Gastrocnemius medialis (tissue), 4 donors: ENCODE data around the gene SHC2. TPM values are rescaled to one million over a fixed set of nuclear protein-coding genes. Genes with fewer than 3 reads are reported as not detected.
"Not testable (repeated sequence)": the region's sequence is repeated elsewhere in the genome, so short reads cannot be mapped to it uniquely, and the experiment has no call there.

Experiments used
- ATAC-seq, 2 donors: fragments of 150-250 bp; one replicate each; pipeline ENCODE4 v1.9.1; 2016
- DNase-seq, 2 donors: peaks; one replicate each; pipeline ENCODE4 v3.0.0-alpha.2; 2019
- H3K27ac ChIP-seq, 4 donors: fragments of 200-600 bp; sonication (generic); 1 replicate in 1 of 4; 2 replicates in 3 of 4; pipeline ENCODE4 v1.5.1; 2016 to 2018; ENCODE audit warnings: mild to moderate bottlenecking in 2 of 4, moderate library complexity in 1 of 4
- H3K27me3 ChIP-seq, 3 donors: fragments of 200-600 bp; sonication (generic) in 2 of 3; 1 replicate in 1 of 3; 2 replicates in 2 of 3; pipeline versions ENCODE4 v1.5.1 to v1.6.0; 2016 to 2019; ENCODE audit warnings: mild to moderate bottlenecking in 1 of 3, moderate library complexity in 1 of 3
- H3K36me3 ChIP-seq, 2 donors: fragments of 200-600 bp; sonication (generic) in 1 of 2; one replicate each; pipeline ENCODE4 v1.5.1; 2017 to 2018
- H3K4me1 ChIP-seq, 2 donors: fragments of 200-600 bp; sonication (generic) in 1 of 2; one replicate each; pipeline ENCODE4 v1.5.1; 2016 to 2017; ENCODE audit warnings: mild to moderate bottlenecking in 2 of 2
- H3K4me3 ChIP-seq, 4 donors: fragments of 200-600 bp; sonication (generic) in 3 of 4; 1 replicate in 1 of 4; 2 replicates in 3 of 4; pipeline ENCODE4 v1.5.1; 2016 to 2019; ENCODE audit warnings: mild to moderate bottlenecking in 2 of 4
- H3K9me3 ChIP-seq, 3 donors: fragments of 200-600 bp; sonication (generic) in 2 of 3; 1 replicate in 1 of 3; 2 replicates in 2 of 3; pipeline ENCODE4 v1.5.1; 2016 to 2019
- POLR2A ChIP-seq, 2 donors: fragments of 450-650 bp; IDR thresholded peaks; one replicate each; pipeline ENCODE4 v1.6.1; 2017; ENCODE audit warnings: antibody characterized with exemption in 2 of 2, mild to moderate bottlenecking in 2 of 2, moderate library complexity in 2 of 2
- in situ Hi-C, 4 donors: fragments of 200-750 bp; cut with MboI; loops; one replicate each; pipeline versions ENCODE4 v1.15.0 to v1.8.0; 2017; ENCODE audit warnings: low sequenced_read_pairs in 4 of 4
- intact Hi-C: fragments of 100-400 bp; cut with DNase I; formaldehyde crosslinking; loops from one replicate; pipeline ENCODE4 v1.15.1; 2023; ENCODE audit warnings: low total_unique reads
- total RNA-seq, 4 donors: library from RNA; depleted of rRNA; stranded (reverse); fragments of >200 nt; gene quantifications; one replicate each; pipeline versions ENCODE4 v1.1.0 to v1.2.3, GENCODE V29; 2016
- TF ChIP-seq, protein P1 (sequence below), 5 experiments: fragments of 450-650 bp in 3 of 5; fragments of 200-600 bp in 2 of 5; sonication (generic) in 2 of 5; IDR thresholded peaks in 4 of 5; conservative IDR thresholded peaks in 1 of 5; 1 replicate in 4 of 5; 2 replicates in 1 of 5; pipeline ENCODE4 v1.5.1; 2016 to 2019; ENCODE audit warnings: antibody characterized with exemption in 5 of 5, mild to moderate bottlenecking in 3 of 5, moderate library complexity in 3 of 5

The SHC2 gene
- total RNA-seq, 4 donors from 2014 or later: 2.1 to 6.2 (median 4.5) TPM

DNA sequence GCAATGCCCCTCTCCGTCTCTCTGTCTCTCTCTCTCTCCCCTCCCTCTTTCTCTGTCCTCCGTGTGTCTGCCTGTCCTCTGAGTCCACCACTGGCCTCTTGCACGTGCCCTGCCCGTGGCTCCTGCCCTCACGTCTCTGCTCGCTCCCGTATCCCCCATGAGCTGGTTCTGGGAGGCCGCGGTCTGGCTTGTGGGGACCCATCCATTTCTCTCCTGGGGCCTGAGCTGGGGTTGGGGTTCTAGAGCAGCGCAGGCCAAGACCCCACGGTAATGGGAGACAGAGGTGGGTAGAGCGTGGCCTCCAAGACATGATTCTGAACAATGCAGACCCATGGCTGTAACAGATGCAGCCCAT lies 70.9 kb downstream of the SHC2 start:
- Histone ChIP-seq H3K36me3 (no peaks in the 10 kb centered on the region), H3K27me3 (peaks cover 0 to 13% (median 11%) of the 10 kb centered on the region in 3 donors), H3K4me1 (no peaks in the 10 kb centered on the region), H3K27ac (no peak overlapping the region), H3K4me3 (no peak overlapping the region), H3K9me3 (no peaks in the 10 kb centered on the region)
- ATAC-seq (no peak), DNase-seq (no peak)
- intact Hi-C loops (no loop called here), in situ Hi-C loops (no loop called here)
- TF ChIP-seq POLR2A (IDR thresholded peaks at IDR 0.05): no peak
- TF ChIP-seq, protein P1, sequence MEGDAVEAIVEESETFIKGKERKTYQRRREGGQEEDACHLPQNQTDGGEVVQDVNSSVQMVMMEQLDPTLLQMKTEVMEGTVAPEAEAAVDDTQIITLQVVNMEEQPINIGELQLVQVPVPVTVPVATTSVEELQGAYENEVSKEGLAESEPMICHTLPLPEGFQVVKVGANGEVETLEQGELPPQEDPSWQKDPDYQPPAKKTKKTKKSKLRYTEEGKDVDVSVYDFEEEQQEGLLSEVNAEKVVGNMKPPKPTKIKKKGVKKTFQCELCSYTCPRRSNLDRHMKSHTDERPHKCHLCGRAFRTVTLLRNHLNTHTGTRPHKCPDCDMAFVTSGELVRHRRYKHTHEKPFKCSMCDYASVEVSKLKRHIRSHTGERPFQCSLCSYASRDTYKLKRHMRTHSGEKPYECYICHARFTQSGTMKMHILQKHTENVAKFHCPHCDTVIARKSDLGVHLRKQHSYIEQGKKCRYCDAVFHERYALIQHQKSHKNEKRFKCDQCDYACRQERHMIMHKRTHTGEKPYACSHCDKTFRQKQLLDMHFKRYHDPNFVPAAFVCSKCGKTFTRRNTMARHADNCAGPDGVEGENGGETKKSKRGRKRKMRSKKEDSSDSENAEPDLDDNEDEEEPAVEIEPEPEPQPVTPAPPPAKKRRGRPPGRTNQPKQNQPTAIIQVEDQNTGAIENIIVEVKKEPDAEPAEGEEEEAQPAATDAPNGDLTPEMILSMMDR (IDR thresholded peaks at IDR 0.05 in 4 of 5, conservative IDR thresholded peaks at IDR 0.05 in 1 of 5): no peak

DNA sequence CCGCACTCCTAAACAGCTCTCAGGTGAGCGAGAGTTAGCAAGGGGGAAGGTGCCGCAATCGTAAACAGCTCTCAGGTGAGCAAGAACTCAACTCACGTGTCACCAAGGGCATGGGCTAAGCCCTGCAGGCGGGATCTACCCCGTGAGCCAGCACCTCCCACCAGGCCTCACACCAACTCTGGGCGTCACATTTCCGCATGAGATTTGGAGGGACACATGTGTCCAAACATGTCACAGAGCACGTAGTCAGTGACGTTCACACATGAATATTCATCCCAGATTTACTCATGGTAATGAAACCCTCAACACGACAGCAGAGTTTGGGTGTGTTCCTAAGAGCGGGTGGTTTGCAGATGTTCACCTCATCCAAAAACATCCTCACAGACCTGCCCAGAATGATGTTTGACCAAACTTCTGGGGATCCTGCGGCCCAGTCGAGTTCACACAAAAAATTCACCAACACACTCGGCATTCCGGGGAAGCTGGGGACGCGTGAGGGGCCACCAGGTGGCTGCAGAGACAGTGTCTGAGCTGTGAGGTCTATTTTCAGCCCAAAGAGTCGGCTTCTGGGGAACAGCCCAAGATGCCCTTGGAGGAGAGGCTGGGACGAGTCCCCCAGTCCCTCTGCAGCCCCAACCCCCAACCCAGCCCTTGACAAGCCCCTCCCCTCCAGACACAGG lies 71.4 kb downstream of the SHC2 start:
- ATAC-seq (no peak), DNase-seq (no peak)
- in situ Hi-C loops: no loop called here
- no peak overlapping the region for H3K27ac ChIP-seq
- intact Hi-C loops: no loop called here
- peaks cover 0 to 13% (median 11%) of the 10 kb centered on the region in 3 donors for H3K27me3 ChIP-seq
- H3K36me3 ChIP-seq: no peaks in the 10 kb centered on the region
- H3K4me1 ChIP-seq: no peaks in the 10 kb centered on the region
- no peaks in the 10 kb centered on the region for H3K9me3 ChIP-seq
- no peak for TF ChIP-seq POLR2A (IDR thresholded peaks at IDR 0.05)
- TF ChIP-seq, protein P1 (IDR thresholded peaks at IDR 0.05 in 4 of 5, conservative IDR thresholded peaks at IDR 0.05 in 1 of 5): no peak
- H3K4me3 ChIP-seq: no peak overlapping the region

DNA sequence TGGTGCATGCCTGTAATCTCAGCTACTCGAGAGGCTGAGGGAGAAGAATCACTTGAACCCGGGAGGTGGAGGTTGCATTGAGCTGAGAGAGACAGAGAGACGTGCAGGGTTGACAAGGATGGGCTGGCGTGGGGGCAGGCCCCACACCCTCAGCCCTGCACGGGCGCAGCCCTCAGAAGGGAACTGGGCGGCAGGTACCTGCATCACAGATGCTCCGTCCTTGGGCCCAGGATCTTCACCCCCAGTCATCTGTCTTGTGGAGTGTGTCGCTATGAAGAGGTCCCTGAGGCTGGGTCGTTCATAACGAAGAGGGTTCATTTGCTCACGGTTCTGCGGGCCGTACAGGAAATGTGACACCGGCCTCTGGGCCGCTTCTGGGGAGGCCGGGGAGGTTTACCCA lies 72.1 kb downstream of the SHC2 start:
- TF ChIP-seq POLR2A (IDR thresholded peaks at IDR 0.05): no peak
- TF ChIP-seq, protein P1 (IDR thresholded peaks at IDR 0.05 in 4 of 5, conservative IDR thresholded peaks at IDR 0.05 in 1 of 5): no peak
- no peak overlapping the region for H3K27ac ChIP-seq
- intact Hi-C loops (no loop called here), in situ Hi-C loops (no loop called here)
- no peak overlapping the region for H3K4me3 ChIP-seq
- H3K27me3 ChIP-seq: peaks cover 2 to 15% (median 11%) of the 10 kb centered on the region in 3 donors
- ATAC-seq (no peak), DNase-seq (no peak)
- no peaks in the 10 kb centered on the region for H3K36me3 ChIP-seq
- no peaks in the 10 kb centered on the region for H3K4me1 ChIP-seq
- H3K9me3 ChIP-seq: no peaks in the 10 kb centered on the region

DNA sequence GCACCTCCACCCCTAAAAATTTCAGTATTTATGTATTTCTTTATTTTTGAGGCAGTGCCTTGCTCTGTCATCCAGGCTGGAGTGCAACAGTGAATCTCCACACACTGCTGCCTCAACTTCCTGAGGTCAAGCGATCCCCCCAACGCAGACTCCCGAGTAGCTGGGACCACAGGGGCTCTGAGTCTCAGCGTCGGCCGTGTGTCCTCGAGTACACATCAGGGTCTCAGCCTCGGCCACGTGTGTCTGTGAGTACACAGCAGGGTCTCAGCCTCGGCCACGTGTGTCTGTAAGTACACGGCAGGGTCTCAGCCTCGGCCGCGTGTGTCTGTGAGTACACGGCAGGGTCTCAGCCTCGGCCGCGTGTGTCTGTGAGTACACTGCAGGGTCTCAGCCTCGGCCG lies 73.1 kb downstream of the SHC2 start:
- no peak overlapping the region for H3K27ac ChIP-seq
- no peak for DNase-seq
- H3K9me3 ChIP-seq: no peaks in the 10 kb centered on the region
- no peak for ATAC-seq
- intact Hi-C loops (no loop called here), in situ Hi-C loops (no loop called here)
- H3K36me3 ChIP-seq: no peaks in the 10 kb centered on the region
- peaks cover 11 to 25% (median 11%) of the 10 kb centered on the region in 3 donors for H3K27me3 ChIP-seq
- H3K4me1 ChIP-seq: no peaks in the 10 kb centered on the region
- no peak for TF ChIP-seq POLR2A (IDR thresholded peaks at IDR 0.05)
- TF ChIP-seq, protein P1 (IDR thresholded peaks at IDR 0.05 in 4 of 5, conservative IDR thresholded peaks at IDR 0.05 in 1 of 5): no peak
- H3K4me3 ChIP-seq: no peak overlapping the region

DNA sequence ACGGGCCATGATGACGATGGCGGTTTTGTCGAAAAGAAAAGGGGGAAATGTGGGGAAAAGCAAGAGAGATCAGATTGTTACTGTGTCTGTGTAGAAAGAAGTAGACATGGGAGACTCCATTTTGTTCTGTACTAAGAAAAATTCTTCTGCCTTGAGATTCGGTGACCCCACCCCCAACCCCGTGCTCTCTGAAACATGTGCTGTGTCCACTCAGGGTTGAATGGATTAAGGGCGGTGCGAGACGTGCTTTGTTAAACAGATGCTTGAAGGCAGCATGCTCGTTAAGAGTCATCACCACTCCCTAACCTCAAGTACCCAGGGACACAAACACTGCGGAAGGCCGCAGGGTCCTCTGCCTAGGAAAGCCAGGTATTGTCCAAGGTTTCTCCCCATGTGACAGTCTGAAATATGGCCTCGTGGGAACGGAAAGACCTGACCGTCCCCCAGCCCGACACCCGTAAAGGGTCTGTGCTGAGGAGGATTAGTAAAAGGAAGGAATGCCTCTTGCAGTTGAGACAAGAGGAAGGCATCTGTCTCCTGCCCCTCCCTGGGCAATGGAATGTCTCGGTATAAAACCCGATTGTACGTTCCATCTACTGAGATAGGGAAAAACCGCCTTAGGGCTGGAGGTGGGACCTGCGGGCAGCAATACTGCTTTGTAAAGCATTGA lies 74.1 kb downstream of the SHC2 start:
- H3K4me3 ChIP-seq, H3K36me3 ChIP-seq, in situ Hi-C loops, DNase-seq, H3K27ac ChIP-seq, intact Hi-C loops, H3K9me3 ChIP-seq, H3K4me1 ChIP-seq, ATAC-seq: not testable (repeated sequence)
- H3K27me3 ChIP-seq: peaks cover 13 to 27% (median 14%) of the 10 kb centered on the region in 3 donors

DNA sequence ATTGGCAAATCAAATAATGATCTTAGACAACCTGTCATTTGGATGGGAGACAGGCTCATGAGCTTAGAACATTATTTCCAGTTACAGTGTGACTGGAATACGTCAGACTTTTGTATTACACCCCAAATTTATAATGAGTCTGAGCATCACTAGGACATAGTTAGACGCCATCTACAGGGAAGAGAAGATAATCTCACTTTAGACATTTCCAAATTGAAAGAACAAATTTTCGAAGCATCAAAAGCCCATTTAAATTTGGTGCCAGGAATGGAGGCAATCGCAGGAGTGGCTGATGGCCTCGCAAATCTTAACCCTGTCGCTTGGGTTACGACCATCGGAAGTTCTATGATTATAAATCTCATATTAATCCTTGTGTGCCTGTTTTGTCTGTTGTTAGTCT lies 74.6 kb downstream of the SHC2 start:
- H3K27me3 ChIP-seq: peaks cover 13 to 27% (median 14%) of the 10 kb centered on the region in 3 donors
- H3K36me3 ChIP-seq, H3K4me3 ChIP-seq, H3K27ac ChIP-seq, ATAC-seq, in situ Hi-C loops, H3K9me3 ChIP-seq, H3K4me1 ChIP-seq, intact Hi-C loops, DNase-seq: not testable (repeated sequence)
